WTC11 (cell line): Measurements from ENCODE around the gene TXNRD2. TPM values are rescaled to one million over a fixed set of nuclear protein-coding genes. Genes with fewer than 3 reads are reported as not detected.

ENCODE experiments used
- ATAC-seq: fragments of 200-7000 bp; cut with Tn5 transposase; 2 replicates; pipeline ENCODE4 v1.10.0; 2021; ENCODE audit warnings: mild to moderate bottlenecking, moderate library complexity
- CTCF ChIA-PET: fragments of 300-600 bp; sonication (Branson Sonifier 250); formaldehyde crosslinking; loops from one replicate; lab custom pipeline; 2021; ENCODE audit warnings: antibody characterized with exemption; lab: Charles Lee
- POLR2A ChIA-PET: fragments of 350-600 bp; sonication (Branson Sonifier 250); formaldehyde crosslinking; loops from one replicate; lab custom pipeline; 2021; ENCODE audit warnings: antibody characterized with exemption; lab: Charles Lee
- DNase-seq: peaks from one replicate; pipeline ENCODE4 v3.0.0; 2021; ENCODE audit warnings: low spot score
- H3K27ac Mint-ChIP-seq: 2 replicates; pipeline ENCODE4 v1.8.0; 2021; ENCODE audit warnings: mixed read lengths
- H3K27me3 Mint-ChIP-seq: 2 replicates; pipeline ENCODE4 v1.8.0; 2021; ENCODE audit warnings: low read depth, mild to moderate bottlenecking, moderate library complexity, mixed read lengths
- H3K36me3 Mint-ChIP-seq: 2 replicates; pipeline ENCODE4 v1.8.0; 2021; ENCODE audit warnings: mixed read lengths
- H3K4me1 Mint-ChIP-seq: 2 replicates; pipeline ENCODE4 v1.8.0; 2022; ENCODE audit warnings: mixed read lengths
- H3K4me3 Mint-ChIP-seq: 2 replicates; pipeline ENCODE4 v1.8.0; 2021; ENCODE audit warnings: mild to moderate bottlenecking, moderate library complexity, mixed read lengths
- H3K9me3 Mint-ChIP-seq: 2 replicates; pipeline ENCODE4 v1.8.0; 2021; ENCODE audit warnings: mixed read lengths
- CREB1 ChIP-seq: sonication (generic); formaldehyde crosslinking; IDR thresholded peaks from 2 replicates; pipeline ENCODE4 v1.8.0; 2023; ENCODE audit warnings: mild to moderate bottlenecking, missing genetic modification reagents
- EMX1 ChIP-seq: fragments of 250-450 bp; sonication (Bioruptor Pico); IDR thresholded peaks from 2 replicates; pipeline ENCODE4 v1.8.0; 2021; ENCODE audit warnings: mild to moderate bottlenecking
- ESRRA ChIP-seq: sonication (generic); formaldehyde crosslinking; IDR thresholded peaks from 2 replicates; pipeline ENCODE4 v1.8.1; 2022; ENCODE audit warnings: mild to moderate bottlenecking, missing genetic modification reagents, borderline replicate concordance
- FOXJ3 ChIP-seq: sonication (generic); formaldehyde crosslinking; IDR thresholded peaks from 2 replicates; pipeline ENCODE4 v1.9.0; 2021; ENCODE audit warnings: missing genetic modification reagents, mild to moderate bottlenecking, borderline replicate concordance
- FOXP1 ChIP-seq: sonication (generic); formaldehyde crosslinking; IDR thresholded peaks from 2 replicates; pipeline ENCODE4 v1.8.0; 2022; ENCODE audit warnings: missing genetic modification reagents, mild to moderate bottlenecking, moderate library complexity, borderline replicate concordance
- GABPB1 ChIP-seq: sonication (generic); formaldehyde crosslinking; IDR thresholded peaks from 2 replicates; pipeline ENCODE4 v1.8.1; 2023; ENCODE audit warnings: mild to moderate bottlenecking, missing genetic modification reagents
- GRHL2 ChIP-seq: fragments of 250-450 bp; sonication (Bioruptor Pico); IDR thresholded peaks from 2 replicates; pipeline ENCODE4 v1.8.0; 2022; ENCODE audit warnings: mild to moderate bottlenecking, moderate library complexity; ENCODE audit not compliant: insufficient replicate concordance, severe bottlenecking
- MYBL2 ChIP-seq: sonication (generic); formaldehyde crosslinking; IDR thresholded peaks from 2 replicates; pipeline ENCODE4 v1.8.1; 2023; ENCODE audit warnings: mild to moderate bottlenecking, moderate library complexity, missing genetic modification reagents
- NR2C2 ChIP-seq: sonication (generic); formaldehyde crosslinking; IDR thresholded peaks from 2 replicates; pipeline ENCODE4 v1.8.0; 2022; ENCODE audit warnings: mild to moderate bottlenecking, missing genetic modification reagents
- NR3C1 ChIP-seq: sonication (generic); formaldehyde crosslinking; conservative IDR thresholded peaks from 2 replicates; pipeline ENCODE4 v1.8.1; 2023; ENCODE audit warnings: low read depth, mild to moderate bottlenecking, missing genetic modification reagents
- SMAD4 ChIP-seq: sonication (generic); formaldehyde crosslinking; IDR thresholded peaks from 2 replicates; pipeline ENCODE4 v1.8.0; 2022; ENCODE audit warnings: mild to moderate bottlenecking, missing genetic modification reagents
- SP1 ChIP-seq: sonication (generic); formaldehyde crosslinking; conservative IDR thresholded peaks from 2 replicates; pipeline ENCODE4 v1.8.1; 2022; ENCODE audit warnings: missing genetic modification reagents
- TCF7 ChIP-seq: sonication (generic); formaldehyde crosslinking; IDR thresholded peaks from 2 replicates; pipeline ENCODE4 v1.8.0; 2022; ENCODE audit warnings: mild to moderate bottlenecking, low read depth, missing genetic modification reagents, moderate library complexity
- TEAD1 ChIP-seq: sonication (generic); formaldehyde crosslinking; IDR thresholded peaks from 2 replicates; pipeline ENCODE4 v1.8.0; 2022; ENCODE audit warnings: mild to moderate bottlenecking, missing genetic modification reagents
- ZNF232 ChIP-seq: sonication (generic); formaldehyde crosslinking; IDR thresholded peaks from 2 replicates; pipeline ENCODE4 v1.8.0; 2022; ENCODE audit warnings: mild to moderate bottlenecking, missing genetic modification reagents
- ZNF317 ChIP-seq: sonication (generic); formaldehyde crosslinking; IDR thresholded peaks from 2 replicates; pipeline ENCODE4 v1.8.1; 2023; ENCODE audit warnings: low read depth, mild to moderate bottlenecking, moderate library complexity, missing genetic modification reagents, borderline replicate concordance
- ZNF416 ChIP-seq: fragments of 250-450 bp; sonication (Bioruptor Pico); IDR thresholded peaks from 2 replicates; pipeline ENCODE4 v1.9.0; 2021; ENCODE audit warnings: mild to moderate bottlenecking, inconsistent platforms
- total RNA-seq: library from RNA; stranded (reverse); gene quantifications from 3 replicates; pipeline ENCODE4 v1.2.3, GENCODE V29; 2021
- TF ChIP-seq, protein P1 (sequence below): fragments of 250-450 bp; sonication (Bioruptor Pico); conservative IDR thresholded peaks from 2 replicates; pipeline ENCODE4 v1.9.0; 2021; ENCODE audit warnings: mild to moderate bottlenecking
- TF ChIP-seq, protein P2 (sequence below): sonication (generic); formaldehyde crosslinking; IDR thresholded peaks from 2 replicates; pipeline ENCODE4 v1.8.1; 2023; ENCODE audit warnings: mild to moderate bottlenecking, missing genetic modification reagents, moderate library complexity
- TF ChIP-seq, protein P3 (sequence below): sonication (generic); formaldehyde crosslinking; IDR thresholded peaks from 2 replicates; pipeline ENCODE4 v1.8.0; 2022; ENCODE audit warnings: mild to moderate bottlenecking, missing genetic modification reagents

Gene TXNRD2
- total RNA-seq, 1 experiment from 2014 or later = 15.9 TPM

DNA sequence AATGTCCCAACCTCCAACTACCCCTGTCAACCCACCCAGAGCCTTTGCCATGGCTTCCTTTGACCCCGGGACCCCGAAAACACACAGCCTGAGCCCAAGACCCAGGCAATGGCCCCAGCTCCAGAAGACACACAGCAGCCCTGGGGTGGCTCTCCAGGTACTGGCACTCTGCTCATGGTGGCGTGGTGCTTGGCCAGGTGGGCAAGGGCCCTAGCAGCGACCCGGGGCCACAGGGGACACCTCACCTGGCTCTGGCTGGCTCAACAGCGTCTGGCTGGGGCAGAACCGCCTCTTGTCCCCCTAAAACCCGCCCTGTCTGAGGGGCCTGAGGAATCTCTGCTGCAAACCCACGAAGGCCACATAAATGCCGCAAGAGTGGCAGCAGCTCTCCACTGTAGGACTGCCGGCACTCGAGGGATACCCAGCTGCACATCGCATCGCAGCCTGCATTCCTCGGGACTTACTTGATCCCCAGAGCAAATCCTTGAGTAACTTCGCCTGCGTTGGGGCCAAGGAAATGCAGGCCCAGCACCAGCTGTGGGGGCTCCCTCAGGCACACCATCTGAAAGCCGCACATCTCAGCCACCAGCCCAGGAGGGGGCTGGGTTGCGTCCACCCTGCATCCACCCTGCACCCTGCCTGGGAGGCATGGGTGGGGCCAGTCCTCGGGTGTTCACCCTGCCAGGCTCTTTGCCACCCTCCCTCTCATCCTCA, 63.8 kb downstream of the TXNRD2 start:
- Mint-ChIP-seq H3K36me3 (no peaks in the 10 kb centered on the region), H3K27ac (0 out of 2 replicates have a peak overlapping the region, but pooled peaks have one; percentile 19), H3K27me3 (no peaks in the 10 kb centered on the region; the same call in 1 of the 2 replicates), H3K4me1 (peaks cover 30% of the 10 kb centered on the region), H3K9me3 (no peaks in the 10 kb centered on the region), H3K4me3 (no peak overlapping the region)
- DNase-seq (peak; percentile 9), ATAC-seq (no peak)
- POLR2A ChIA-PET = no interaction called here
- TF ChIP-seq TEAD1 (CRISPR knock-in tag) = no peak
- TF ChIP-seq, protein P1, sequence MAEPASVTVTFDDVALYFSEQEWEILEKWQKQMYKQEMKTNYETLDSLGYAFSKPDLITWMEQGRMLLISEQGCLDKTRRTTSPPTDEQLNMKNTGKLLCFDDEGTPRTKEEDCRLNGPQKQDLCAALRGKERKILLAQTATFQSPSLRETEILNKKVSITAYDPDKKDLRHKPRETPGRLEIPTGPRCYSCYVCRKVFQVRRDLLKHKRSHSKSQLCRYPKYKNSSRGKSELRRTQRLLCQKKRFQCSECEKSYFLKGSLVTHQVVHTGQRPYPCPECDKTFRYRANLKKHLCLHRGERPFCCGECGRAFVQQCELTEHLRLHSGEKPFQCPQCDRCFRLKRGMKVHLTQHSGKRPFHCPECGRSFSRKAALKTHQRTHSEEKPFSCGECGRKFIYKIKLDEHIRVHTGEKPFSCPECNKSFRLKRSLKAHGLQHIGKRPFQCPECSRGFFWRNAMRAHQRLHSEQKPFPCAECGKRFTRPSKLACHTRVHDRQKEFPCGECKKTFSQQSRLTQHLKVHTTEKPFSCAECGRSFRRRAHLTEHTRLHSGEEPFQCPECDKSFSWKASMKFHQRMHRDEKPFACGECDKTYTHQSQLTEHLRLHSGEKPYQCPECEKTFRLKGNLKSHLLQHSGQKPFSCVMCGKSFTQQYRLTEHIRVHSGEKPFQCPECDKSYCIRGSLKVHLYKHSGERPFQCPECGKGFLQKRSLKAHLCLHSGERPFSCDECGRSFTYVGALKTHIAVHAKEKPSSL (CRISPR knock-in tag) = no peak
- no peak for TF ChIP-seq EMX1 (CRISPR knock-in tag)
- no peak for TF ChIP-seq MYBL2
- TF ChIP-seq GABPB1 = no peak
- no peak for TF ChIP-seq CREB1 (CRISPR knock-in tag)
- no peak for TF ChIP-seq NR3C1 (CRISPR knock-in tag)
- TF ChIP-seq TCF7 (CRISPR knock-in tag) = no peak
- TF ChIP-seq NR2C2 (CRISPR knock-in tag) = no peak
- no peak for TF ChIP-seq ESRRA (CRISPR knock-in tag)
- no peak for TF ChIP-seq FOXP1 (CRISPR knock-in tag)
- TF ChIP-seq, protein P2, sequence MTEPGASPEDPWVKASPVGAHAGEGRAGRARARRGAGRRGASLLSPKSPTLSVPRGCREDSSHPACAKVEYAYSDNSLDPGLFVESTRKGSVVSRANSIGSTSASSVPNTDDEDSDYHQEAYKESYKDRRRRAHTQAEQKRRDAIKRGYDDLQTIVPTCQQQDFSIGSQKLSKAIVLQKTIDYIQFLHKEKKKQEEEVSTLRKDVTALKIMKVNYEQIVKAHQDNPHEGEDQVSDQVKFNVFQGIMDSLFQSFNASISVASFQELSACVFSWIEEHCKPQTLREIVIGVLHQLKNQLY (CRISPR knock-in tag) = no peak
- no peak for TF ChIP-seq ZNF317 (CRISPR knock-in tag)
- no peak for TF ChIP-seq SMAD4 (CRISPR knock-in tag)
- no peak for TF ChIP-seq GRHL2
- TF ChIP-seq, protein P3, sequence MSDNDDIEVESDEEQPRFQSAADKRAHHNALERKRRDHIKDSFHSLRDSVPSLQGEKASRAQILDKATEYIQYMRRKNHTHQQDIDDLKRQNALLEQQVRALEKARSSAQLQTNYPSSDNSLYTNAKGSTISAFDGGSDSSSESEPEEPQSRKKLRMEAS = no peak
- no peak for TF ChIP-seq ZNF232
- no peak for TF ChIP-seq SP1 (CRISPR knock-in tag)
- CTCF ChIA-PET = no interaction called here

DNA sequence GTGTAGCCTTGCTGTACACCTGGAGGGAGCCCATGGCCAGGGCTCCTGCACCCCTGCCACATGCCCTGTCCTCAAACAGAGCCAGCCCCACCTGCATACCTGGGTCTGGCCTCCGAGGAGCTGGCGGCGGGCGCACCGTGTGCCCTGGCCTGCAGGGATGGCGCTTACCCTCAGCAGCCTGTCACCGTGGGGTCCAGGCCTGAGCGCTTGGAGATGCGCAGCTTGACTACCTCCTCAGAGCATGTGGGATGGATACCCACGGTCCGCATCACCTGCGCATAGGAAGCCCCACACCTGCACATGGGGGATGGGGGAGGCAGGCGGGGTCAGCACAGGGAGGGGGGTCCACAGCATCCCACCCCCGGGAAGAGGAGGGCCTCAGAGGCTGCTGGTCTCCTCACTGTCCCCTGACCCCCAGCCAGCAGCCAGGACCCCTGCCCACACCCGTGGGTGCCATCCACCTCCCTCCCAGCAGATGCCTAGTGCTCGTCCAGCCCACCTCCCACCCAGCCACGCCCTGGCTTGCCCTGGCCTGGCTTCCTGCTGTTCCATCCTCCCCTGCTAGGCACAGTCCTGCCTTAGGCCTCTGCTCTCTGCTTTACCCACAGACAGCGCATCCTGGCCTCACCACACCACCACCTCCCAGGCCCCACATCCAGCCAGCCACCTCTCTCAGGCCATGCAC, 64.5 kb downstream of the TXNRD2 start:
- no peaks in the 10 kb centered on the region for H3K9me3 Mint-ChIP-seq
- H3K36me3 Mint-ChIP-seq = no peaks in the 10 kb centered on the region
- ChIA-PET CTCF (interaction anchor here (0.6 kb wide), 1 partner anchor 79 kb away, joined by 4 read pairs; no protein-coding TSS in a partner anchor), POLR2A (no interaction called here)
- ATAC-seq (no peak), DNase-seq (peak; percentile 9)
- H3K27me3 Mint-ChIP-seq = no peaks in the 10 kb centered on the region; the same call in 1 of the 2 replicates
- H3K4me1 Mint-ChIP-seq = peaks cover 25% of the 10 kb centered on the region
- TF ChIP-seq FOXJ3 (CRISPR knock-in tag) (no peak), ZNF416 (CRISPR knock-in tag) (no peak)
- no peak overlapping the region for H3K4me3 Mint-ChIP-seq
- H3K27ac Mint-ChIP-seq = 0 out of 2 replicates have a peak overlapping the region, but pooled peaks have one; percentile 19
